SKM-1 treated with dmso at 0.1 percent for 144 hours (cell line): ENCODE measurements around the gene PRKAG1.

Experiments
- DNase-seq: peaks from one replicate; lab custom pipeline; 2025; ENCODE audit not compliant: unreplicated experiment; lab: John Stamatoyannopoulos, UW

Gene PRKAG1

DNA sequence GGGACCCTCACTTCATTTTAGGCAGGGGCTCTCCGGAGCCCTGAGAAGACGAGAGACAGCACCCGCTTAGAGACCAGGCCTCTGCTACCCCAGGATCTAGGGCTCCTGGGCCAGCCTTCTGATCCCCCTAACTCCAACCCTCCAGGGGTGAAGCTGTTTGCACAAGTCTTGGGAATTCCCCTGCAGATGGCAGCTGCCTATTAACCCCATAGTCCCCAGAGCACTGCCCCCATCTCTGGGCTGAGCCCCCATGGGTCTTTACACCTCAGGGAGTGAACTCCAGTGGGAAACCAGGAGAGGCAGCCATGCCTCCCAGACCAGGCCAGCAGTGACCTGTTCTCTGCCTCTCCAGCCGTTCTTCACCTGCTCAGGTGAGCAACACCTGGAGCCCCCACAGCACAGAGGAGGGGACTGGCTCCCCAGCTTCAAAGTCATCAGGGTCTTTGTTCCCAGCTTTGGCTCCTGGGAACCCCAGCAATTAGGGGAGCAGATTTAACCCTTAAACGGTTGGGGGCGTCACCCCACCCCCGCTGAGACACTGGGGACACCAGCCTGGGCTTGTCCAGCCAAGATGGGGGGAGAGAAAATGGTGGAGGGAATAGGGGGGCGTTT, 49.3 kb downstream of the PRKAG1 start:
- DNase-seq, result no peak

- DNase-seq, result no peak
Observed at GRCh38 chr12:48968467-48968866, 50.1 kb downstream of the PRKAG1 start.

DNA sequence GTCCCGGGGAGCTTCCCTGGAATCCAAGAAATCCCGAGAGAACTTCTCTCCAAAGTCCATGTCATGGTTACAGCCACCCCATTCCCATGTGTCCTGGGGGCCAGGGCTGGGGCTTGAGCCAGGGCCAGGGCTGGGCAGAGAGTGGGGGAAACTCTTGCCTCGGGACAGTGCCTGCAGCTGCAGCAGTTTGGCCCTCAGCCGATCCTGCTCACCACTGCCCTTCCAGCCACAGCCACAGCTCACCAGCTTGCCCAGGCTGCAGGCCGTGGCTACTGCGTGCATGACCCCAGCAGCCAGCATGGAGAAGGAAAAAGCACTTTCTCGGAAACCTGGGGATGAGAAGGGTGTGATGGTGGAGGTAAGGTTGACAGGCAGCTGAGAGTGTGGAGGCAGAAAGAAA, 50.6 kb downstream of the PRKAG1 start:
- DNase-seq, result no peak

DNA sequence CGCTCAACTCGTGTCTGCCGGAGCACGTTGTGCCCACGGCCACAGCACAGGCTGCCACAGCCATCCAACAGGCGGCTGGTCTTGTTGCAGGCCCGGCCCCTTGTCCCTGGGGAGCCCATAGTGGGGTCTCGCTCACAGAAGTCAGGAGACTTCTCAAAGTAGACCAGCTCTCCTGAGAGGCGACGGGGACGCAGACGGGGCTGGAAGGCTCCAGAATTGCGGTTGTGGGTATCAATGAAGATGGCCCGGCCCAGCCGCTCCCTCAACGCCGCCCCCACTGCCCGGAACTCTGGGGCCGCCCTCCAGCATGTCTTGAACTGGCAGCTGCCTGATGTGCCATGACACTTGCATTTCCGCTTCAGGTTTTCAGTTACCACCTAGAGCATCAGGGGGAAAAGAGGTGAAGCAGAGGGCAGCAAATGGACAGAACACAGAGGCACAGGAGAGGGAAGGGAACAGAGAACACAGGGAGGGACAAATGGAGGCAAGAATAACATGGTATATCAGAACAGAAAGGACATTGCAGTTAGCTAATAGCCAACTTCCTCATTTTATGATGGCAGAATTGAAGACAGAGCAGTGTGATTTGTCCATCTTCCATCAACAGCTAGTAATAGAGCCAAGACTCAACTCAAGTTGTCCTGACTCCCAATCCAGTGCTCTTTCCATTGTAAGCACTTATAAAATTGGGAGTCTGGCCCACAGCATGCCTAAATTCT, 52.2 kb downstream of the PRKAG1 start:
- DNase-seq, result peak; percentile 44

DNA sequence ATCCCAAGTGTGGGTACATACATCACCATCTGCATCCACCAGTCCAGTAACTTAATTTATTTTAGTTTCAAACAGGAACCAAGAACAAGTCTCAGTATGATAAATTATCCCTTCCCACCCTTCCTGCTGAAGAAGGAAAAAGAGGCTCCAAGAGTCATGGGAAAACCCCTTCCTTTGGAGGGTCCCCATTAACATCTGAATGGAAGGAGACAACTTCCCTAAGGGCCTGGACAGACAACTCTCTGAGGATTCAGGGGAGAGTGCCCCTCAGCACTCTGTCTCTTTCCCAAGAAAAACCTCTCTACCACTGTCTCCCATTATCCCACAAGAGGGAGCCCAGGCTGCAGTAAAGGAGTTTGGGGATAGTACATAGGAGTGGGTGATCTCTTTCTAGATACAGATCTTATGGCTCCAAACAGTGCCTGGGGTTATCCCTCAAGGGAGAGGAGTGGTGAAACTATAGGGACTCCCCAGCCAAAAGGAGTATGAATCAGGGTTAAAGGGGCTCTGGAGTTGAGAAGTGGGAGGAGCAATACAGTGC, 53.2 kb downstream of the PRKAG1 start:
- DNase-seq, result no peak

DNA sequence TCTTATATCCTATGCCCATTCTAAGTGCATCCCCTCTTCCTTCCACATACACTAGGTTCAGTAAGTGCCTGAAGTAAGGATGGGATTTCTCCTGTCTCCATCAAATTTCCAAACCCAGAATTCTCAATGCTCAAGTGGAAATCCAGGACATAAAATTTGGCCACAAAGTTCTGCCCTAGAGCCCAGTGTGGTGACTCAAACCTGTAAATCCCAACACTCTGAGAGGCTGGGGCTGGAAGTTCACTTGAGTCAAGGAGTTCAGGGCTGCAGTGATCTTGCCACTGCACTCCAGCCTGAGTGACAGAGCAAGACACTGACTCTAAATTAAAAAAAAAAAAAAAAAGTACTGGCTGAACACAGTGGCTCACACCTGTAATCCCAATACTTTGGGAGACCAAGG, 56.8 kb downstream of the PRKAG1 start:
- no peak for DNase-seq

DNA sequence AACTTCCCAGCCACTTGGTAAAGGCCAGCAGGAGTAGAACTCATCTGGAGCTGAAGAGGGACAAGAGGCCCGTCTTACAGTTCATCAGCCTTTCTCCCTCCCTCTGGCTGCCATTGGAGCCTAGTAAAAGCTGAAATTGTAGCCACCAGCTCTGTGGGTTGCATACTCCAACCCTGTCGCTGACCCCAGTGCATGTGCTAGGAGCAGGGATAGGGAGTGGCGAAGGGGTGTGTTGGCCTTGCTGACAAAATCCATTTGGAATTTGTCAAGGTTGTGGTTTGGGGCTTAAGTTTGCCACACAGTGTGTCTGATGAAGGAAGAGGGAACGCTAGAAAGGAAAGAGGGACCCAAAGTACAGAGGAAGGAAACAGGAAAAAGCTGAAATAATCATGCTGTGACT, 57.2 kb downstream of the PRKAG1 start:
- no peak for DNase-seq

- DNase-seq, result no peak
Observed at GRCh38 chr12:48960834-48961233, 57.7 kb downstream of the PRKAG1 start.

- no peak for DNase-seq
Observed at GRCh38 chr12:48958049-48958388, 60.6 kb downstream of the PRKAG1 start.

- peak; percentile 58 for DNase-seq
Observed at GRCh38 chr12:48957141-48958048, 61.2 kb downstream of the PRKAG1 start, which contains the start of gene ARF3. ARF3 (minus strand) TSS chr12:48957487; CDS start chr12:48941095, 16,392 bp downstream.

GRCh38 chr12:48956279-48957140, 62.1 kb downstream of the PRKAG1 start:
- peak; percentile 31 for DNase-seq

DNA sequence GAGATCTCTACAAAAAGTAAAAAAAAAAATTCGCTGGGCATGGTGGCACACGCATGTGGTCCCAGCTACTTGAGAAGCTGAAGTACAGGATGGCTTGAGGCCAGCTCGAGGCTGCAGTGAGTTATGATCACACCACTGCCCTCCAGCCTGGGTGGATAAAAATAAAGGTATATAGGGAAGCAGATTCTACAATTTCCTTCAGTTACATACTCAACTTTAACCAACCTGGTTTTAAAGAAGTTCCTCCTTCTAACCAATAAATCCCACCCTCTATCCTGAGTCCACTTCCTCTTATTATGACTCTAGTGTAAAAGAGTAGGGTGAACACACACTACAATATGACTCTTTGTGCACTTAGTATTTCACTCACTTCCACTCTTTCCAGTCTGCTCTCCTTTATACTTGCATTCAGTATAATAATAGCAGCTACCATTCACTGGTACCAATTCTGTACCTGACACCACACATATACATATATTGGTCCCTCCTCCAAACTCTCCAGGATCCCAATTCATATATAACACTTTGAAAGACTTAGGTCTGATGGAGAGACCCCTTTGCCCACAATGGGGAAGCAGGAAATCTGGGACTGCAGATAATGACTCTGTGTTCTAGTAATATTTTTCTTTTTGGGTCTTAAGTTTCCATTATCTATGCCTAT, 63.6 kb downstream of the PRKAG1 start:
- DNase-seq, result peak; percentile 73

DNA sequence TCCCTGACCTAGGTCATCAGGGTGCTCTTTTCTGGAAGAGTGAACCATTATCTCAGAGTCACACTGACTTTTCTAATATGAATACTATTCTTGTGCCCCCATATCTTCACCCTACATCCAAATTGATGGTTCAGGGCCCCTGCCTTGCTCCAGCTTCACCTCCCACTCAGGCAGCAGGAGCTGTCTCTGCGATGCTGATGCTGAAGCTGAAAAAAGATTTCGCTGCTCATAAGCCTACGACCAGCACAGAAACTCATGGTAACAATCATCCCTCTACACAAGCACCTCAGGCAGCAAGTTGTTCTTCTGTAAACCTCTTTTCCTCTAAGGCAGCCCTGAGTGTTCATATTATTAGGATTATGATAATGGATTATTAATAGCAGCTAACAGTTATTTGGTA, 64.5 kb downstream of the PRKAG1 start:
- no peak for DNase-seq

DNA sequence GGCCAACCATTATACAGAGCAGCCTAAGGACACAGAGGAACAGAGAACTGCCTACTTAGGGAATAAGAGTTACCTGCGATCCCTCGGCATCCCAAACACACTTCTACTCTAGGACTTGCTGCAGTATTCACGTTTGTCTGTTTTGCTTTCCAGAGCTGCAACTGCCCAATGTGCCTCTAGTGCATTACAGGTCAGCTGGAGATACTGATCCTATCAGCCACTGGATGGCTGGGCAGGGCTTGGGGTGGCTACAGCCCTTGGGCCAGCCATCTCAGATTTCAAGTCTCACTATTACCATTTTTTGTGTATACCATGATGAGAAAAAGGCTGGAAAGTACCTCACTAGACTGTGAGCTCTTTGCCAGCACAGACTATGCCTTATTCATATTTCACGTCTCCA, 65.9 kb downstream of the PRKAG1 start:
- DNase-seq, result no peak
